Upper lobe of left lung (tissue), 6 donors: ENCODE measurements around the gene GCFC2. TPM values are rescaled to one million over a fixed set of nuclear protein-coding genes. Genes with fewer than 3 reads are reported as not detected.
"Not testable (repeated sequence)": the region's sequence is repeated elsewhere in the genome, so short reads cannot be mapped to it uniquely, and the experiment has no call there.

Source experiments
- ATAC-seq, 2 donors: fragments of 200-7000 bp; cut with Tn5 transposase; one replicate each; pipeline ENCODE4 v1.9.1; 2022; ENCODE audit warnings: mild to moderate bottlenecking in 2 of 2, moderate library complexity in 2 of 2; ENCODE audit not compliant: low FRiP score in 2 of 2
- DNase-seq, 2 donors: peaks; one replicate each; pipeline ENCODE4 v3.0.0-alpha.2; 2019 to 2020
- H3K27ac ChIP-seq, 4 donors: fragments of 200-600 bp; sonication (generic); one replicate each; pipeline ENCODE4 v1.5.1; 2016 to 2019
- H3K27me3 ChIP-seq, 4 donors: fragments of 200-600 bp; sonication (generic); one replicate each; pipeline ENCODE4 v1.5.1; 2017 to 2019
- H3K36me3 ChIP-seq, 4 donors: fragments of 200-600 bp; sonication (generic); one replicate each; pipeline ENCODE4 v1.5.1; 2016 to 2019
- H3K4me1 ChIP-seq, 4 donors: fragments of 200-600 bp; sonication (generic); one replicate each; pipeline ENCODE4 v1.5.1; 2018 to 2019
- H3K4me3 ChIP-seq, 4 donors: fragments of 200-600 bp; sonication (generic); one replicate each; pipeline ENCODE4 v1.5.1; 2017 to 2019; ENCODE audit warnings: mild to moderate bottlenecking in 2 of 4, moderate library complexity in 1 of 4
- H3K9me3 ChIP-seq, 4 donors: fragments of 200-600 bp; sonication (generic); one replicate each; pipeline ENCODE4 v1.5.1; 2018 to 2019
- CTCF ChIP-seq, 6 experiments: fragments of 450-650 bp in 4 of 6; fragments of 200-600 bp in 2 of 6; sonication (generic) in 2 of 6; IDR thresholded peaks; one replicate each; pipeline ENCODE4 v1.5.1; 2016 to 2019; ENCODE audit warnings: antibody characterized with exemption in 6 of 6
- EP300 ChIP-seq, 4 donors: sonication (generic); formaldehyde crosslinking; IDR thresholded peaks; one replicate each; pipeline ENCODE4 v1.5.1; 2017; ENCODE audit warnings: antibody characterized with exemption in 4 of 4, control low read depth in 2 of 4
- POLR2A ChIP-seq, 4 donors: fragments of 450-650 bp; IDR thresholded peaks; one replicate each; pipeline ENCODE4 v1.5.1; 2016 to 2017; ENCODE audit warnings: antibody characterized with exemption in 4 of 4, mild to moderate bottlenecking in 2 of 4
- POLR2AphosphoS5 ChIP-seq, 2 donors: sonication (generic); formaldehyde crosslinking; IDR thresholded peaks; one replicate each; pipeline ENCODE4 v1.5.1; 2017; ENCODE audit warnings: antibody characterized with exemption in 2 of 2
- WGBS, 2 donors: methylation state at CpG; one replicate each; pipeline ENCODE4 v1.1.5; 2017 to 2018; 5-methylcytosine and 5-hydroxymethylcytosine counted together
- total RNA-seq, 6 donors: library from RNA; depleted of rRNA in 4 of 6; stranded (reverse); fragments of >200 nt in 4 of 6; gene quantifications; one replicate each; pipeline versions ENCODE4 v1.1.0 to v1.2.1, GENCODE V29; 2016 to 2021
- donor health status: DM: no; HTN: no; CAD: no; lungs with moderate emphysema.
- donor health status: DM: no; HTN: yes; CAD: no; lungs with severe emphysema.

The GCFC2 gene
- total RNA-seq, 6 donors from 2014 or later: 13.7 to 75.4 (median 26.4) TPM

GRCh38 chr2:75698918-75699317, 11.8 kb downstream of the GCFC2 start:
- TF ChIP-seq POLR2AphosphoS5 (IDR thresholded peaks at IDR 0.05) (no peak), POLR2A (IDR thresholded peaks at IDR 0.05) (no peak), EP300 (IDR thresholded peaks at IDR 0.05) (no peak), CTCF (IDR thresholded peaks at IDR 0.05) (no peak)
- no peaks in the 10 kb centered on the region for H3K27me3 ChIP-seq
- WGBS, 2 donors: 68 to 95% methylated on average over 2 of the region's 2 CpGs
- H3K9me3 ChIP-seq: no peaks in the 10 kb centered on the region
- ATAC-seq (no peak), DNase-seq (no peak)
- no peaks in the 10 kb centered on the region for H3K4me1 ChIP-seq
- H3K4me3 ChIP-seq: no peak overlapping the region
- no peak overlapping the region for H3K27ac ChIP-seq
- peaks cover 2 to 82% (median 23%) of the 10 kb centered on the region in 4 donors for H3K36me3 ChIP-seq

- Histone ChIP-seq H3K4me3 (no peak overlapping the region), H3K27ac (no peak overlapping the region), H3K9me3 (no peaks in the 10 kb centered on the region), H3K4me1 (no peaks in the 10 kb centered on the region), H3K36me3 (peaks cover 9 to 82% (median 16%) of the 10 kb centered on the region in 4 donors), H3K27me3 (no peaks in the 10 kb centered on the region)
- 72 to 90% methylated on average over 1 of the region's 1 CpG for WGBS, 2 donors
- no peak for ATAC-seq
- TF ChIP-seq POLR2AphosphoS5 (IDR thresholded peaks at IDR 0.05): no peak
- TF ChIP-seq EP300 (IDR thresholded peaks at IDR 0.05): no peak
- no peak for TF ChIP-seq POLR2A (IDR thresholded peaks at IDR 0.05)
- DNase-seq: no peak
These were observed 22.5 kb downstream of the GCFC2 start for GRCh38 chr2:75688196-75688595.

- not testable (repeated sequence) for H3K27me3 ChIP-seq, H3K27ac ChIP-seq, H3K9me3 ChIP-seq, H3K4me1 ChIP-seq, ATAC-seq, DNase-seq, H3K4me3 ChIP-seq
- 95 to 98% methylated on average over 5 of the region's 5 CpGs for WGBS, 2 donors
- H3K36me3 ChIP-seq: peaks cover 10 to 50% (median 16%) of the 10 kb centered on the region in 4 donors
These were observed 27.3 kb downstream of the GCFC2 start for GRCh38 chr2:75683430-75683829.

GRCh38 chr2:75680402-75680801, 30.3 kb downstream of the GCFC2 start:
- Histone ChIP-seq H3K27me3 (no peaks in the 10 kb centered on the region), H3K4me3 (no peak overlapping the region), H3K36me3 (peaks cover 0 to 22% (median 10%) of the 10 kb centered on the region in 4 donors), H3K9me3 (no peaks in the 10 kb centered on the region), H3K27ac (no peak overlapping the region), H3K4me1 (peaks cover 0 to 3% (median 0%) of the 10 kb centered on the region in 4 donors)
- ATAC-seq (no peak), DNase-seq (no peak)
- 83 to 92% methylated on average over 1 of the region's 1 CpG for WGBS, 2 donors
- TF ChIP-seq EP300 (IDR thresholded peaks at IDR 0.05) (no peak), CTCF (IDR thresholded peaks at IDR 0.05) (no peak), POLR2AphosphoS5 (IDR thresholded peaks at IDR 0.05) (no peak), POLR2A (IDR thresholded peaks at IDR 0.05) (no peak)

GRCh38 chr2:75679556-75679955, 31.2 kb downstream of the GCFC2 start:
- Histone ChIP-seq H3K27ac (no peak overlapping the region), H3K4me3 (no peak overlapping the region), H3K27me3 (no peaks in the 10 kb centered on the region), H3K36me3 (peaks cover 0 to 16% (median 10%) of the 10 kb centered on the region in 4 donors), H3K9me3 (no peaks in the 10 kb centered on the region), H3K4me1 (peaks cover 0 to 3% (median 0%) of the 10 kb centered on the region in 4 donors)
- no peak for DNase-seq
- ATAC-seq: no peak
- WGBS, 2 donors: 76 to 78% methylated on average over 1 of the region's 1 CpG
- TF ChIP-seq CTCF (IDR thresholded peaks at IDR 0.05) (no peak), POLR2A (IDR thresholded peaks at IDR 0.05) (no peak), EP300 (IDR thresholded peaks at IDR 0.05) (no peak), POLR2AphosphoS5 (IDR thresholded peaks at IDR 0.05) (no peak)

GRCh38 chr2:75676464-75676863, 34.3 kb downstream of the GCFC2 start:
- H3K4me1 ChIP-seq: peaks cover 0 to 3% (median 0%) of the 10 kb centered on the region in 4 donors
- no peak overlapping the region for H3K4me3 ChIP-seq
- DNase-seq (no peak), ATAC-seq (no peak)
- H3K27ac ChIP-seq: no peak overlapping the region
- no peaks in the 10 kb centered on the region for H3K27me3 ChIP-seq
- TF ChIP-seq CTCF (IDR thresholded peaks at IDR 0.05) (no peak), EP300 (IDR thresholded peaks at IDR 0.05) (no peak), POLR2AphosphoS5 (IDR thresholded peaks at IDR 0.05) (no peak), POLR2A (IDR thresholded peaks at IDR 0.05) (no peak)
- H3K9me3 ChIP-seq: no peaks in the 10 kb centered on the region
- peaks cover under 1 to 15% (median 6%) of the 10 kb centered on the region in 4 donors for H3K36me3 ChIP-seq
- WGBS, 2 donors: 92 to 93% methylated on average over 3 of the region's 3 CpGs
